SK-N-SH (cell line): ENCODE results near the gene PCGF2. TPM values are rescaled to one million over a fixed set of nuclear protein-coding genes. Genes with fewer than 3 reads are reported as not detected.

ENCODE experiments used
- CTCF ChIA-PET: fragments of 300-600, 350-600 bp; formaldehyde crosslinking; extraction: SDS; loops from one replicate; lab custom pipeline; 2021; lab: Yijun Ruan, JAX
- POLR2A ChIA-PET: fragments of 350-600 bp; sonication (Branson Sonifier 250); formaldehyde crosslinking; extraction: SDS; loops from one replicate; lab custom pipeline; 2020; ENCODE audit warnings: antibody characterized with exemption, inconsistent platforms; lab: Yijun Ruan, JAX
- DNase-seq: peaks from one replicate; pipeline ENCODE4 v3.0.0; 2012
- H2AFZ ChIP-seq: fragments of 200-600 bp; sonication (generic); 2 replicates; pipeline ENCODE4 v1.8.1; 2016; ENCODE audit warnings: antibody characterized with exemption, mild to moderate bottlenecking, low read depth
- H3F3A ChIP-seq: fragments of 200-600 bp; sonication (generic); replicated peaks from 2 replicates; pipeline ENCODE3; 2016; ENCODE audit warnings: antibody characterized with exemption, mild to moderate bottlenecking; ENCODE audit not compliant: insufficient read depth
- H3K27ac ChIP-seq, 2 experiments: fragments of 200-500 bp in 1 of 2; fragments of 200-600 bp in 1 of 2; sonication (Bioruptor generic) in 1 of 2; sonication (generic), shearing (Covaris generic) in 1 of 2; 2 replicates each; pipeline versions ENCODE4 v1.5.1 to v1.6.1; 2014 to 2016; ENCODE audit warnings: low read depth in 2 of 2, inconsistent platforms in 1 of 2, low read length in 1 of 2, mild to moderate bottlenecking in 1 of 2, mixed read lengths in 1 of 2
- H3K27me3 ChIP-seq: fragments of 200-600 bp; sonication (generic), shearing (Covaris generic); 2 replicates; pipeline ENCODE4 v1.6.1; 2016; ENCODE audit warnings: mixed run types; ENCODE audit not compliant: insufficient read depth
- H3K36me3 ChIP-seq, 2 experiments: fragments of 200-500 bp in 1 of 2; fragments of 200-600 bp in 1 of 2; sonication (Bioruptor generic) in 1 of 2; sonication (generic) in 1 of 2; replicated peaks in 1 of 2; 2 replicates each; pipeline versions ENCODE3 to v1.5.1; 2014 to 2016; ENCODE audit warnings: low read length in 1 of 2, mild to moderate bottlenecking in 1 of 2; ENCODE audit not compliant: insufficient read depth in 2 of 2, control insufficient read depth in 1 of 2
- H3K4me1 ChIP-seq, 2 experiments: fragments of 200-500 bp in 1 of 2; fragments of 200-600 bp in 1 of 2; sonication (Bioruptor generic) in 1 of 2; sonication (generic), shearing (Covaris generic) in 1 of 2; 2 replicates each; pipeline versions ENCODE4 v1.5.1 to v1.6.1; 2014 to 2016; ENCODE audit warnings: low read depth in 1 of 2, low read length in 1 of 2, mixed run types in 1 of 2; ENCODE audit not compliant: insufficient read depth in 2 of 2, control insufficient read depth in 1 of 2
- H3K4me2 ChIP-seq: fragments of 200-600 bp; sonication (generic), shearing (Covaris generic); 2 replicates; pipeline ENCODE4 v1.6.1; 2017; ENCODE audit warnings: mixed run types
- H3K4me3 ChIP-seq, 2 experiments: fragments of 200-500 bp in 1 of 2; fragments of 200-600 bp in 1 of 2; sonication (Bioruptor generic) in 1 of 2; sonication (generic), shearing (Covaris generic) in 1 of 2; 2 replicates each; pipeline versions ENCODE4 v1.5.1 to v1.8.1; 2014 to 2016; ENCODE audit warnings: low read depth in 2 of 2, inconsistent platforms in 1 of 2, low read length in 1 of 2, mild to moderate bottlenecking in 1 of 2, mixed read lengths in 1 of 2, moderate library complexity in 1 of 2
- H3K79me2 ChIP-seq: fragments of 200-600 bp; sonication (generic); 2 replicates; pipeline ENCODE4 v1.8.1; 2017; ENCODE audit warnings: mild to moderate bottlenecking; ENCODE audit not compliant: insufficient read depth
- H3K9ac ChIP-seq: fragments of 200-600 bp; sonication (generic); 2 replicates; pipeline ENCODE4 v1.6.1; 2017; ENCODE audit warnings: mixed run types
- H3K9me2 ChIP-seq: fragments of 200-600 bp; sonication (generic); 2 replicates; pipeline ENCODE4 v1.6.1; 2017; ENCODE audit warnings: mixed run types
- H3K9me3 ChIP-seq: fragments of 200-600 bp; sonication (generic); 2 replicates; pipeline ENCODE4 v1.6.1; 2017; ENCODE audit warnings: mixed run types, mild to moderate bottlenecking, moderate library complexity
- H4K20me1 ChIP-seq: fragments of 200-600 bp; sonication (generic); 2 replicates; pipeline ENCODE4 v1.6.1; 2017; ENCODE audit warnings: mild to moderate bottlenecking, mixed run types; ENCODE audit not compliant: insufficient read depth
- ELF1 ChIP-seq: IDR thresholded peaks from 2 replicates; pipeline ENCODE4 v1.4.0; 2012
- MXI1 ChIP-seq: IDR thresholded peaks from 2 replicates; pipeline ENCODE4 v1.6.1; 2012; ENCODE audit warnings: mild to moderate bottlenecking, low read depth, low read length, improper control_type of control experiment
- POLR2AphosphoS5 ChIP-seq: IDR thresholded peaks from 2 replicates; pipeline ENCODE4 v1.6.1; 2012; ENCODE audit warnings: low read depth, low read length
- REST ChIP-seq: IDR thresholded peaks from 2 replicates; pipeline ENCODE4 v1.6.1; 2012; ENCODE audit warnings: mild to moderate bottlenecking, low read depth, low read length, moderate library complexity
- YY1 ChIP-seq: IDR thresholded peaks from 2 replicates; pipeline ENCODE4 v1.4.0; 2012; ENCODE audit warnings: low read depth, mild to moderate bottlenecking
- ZBTB33 ChIP-seq: IDR thresholded peaks from 2 replicates; pipeline ENCODE4 v1.4.0; 2012; ENCODE audit warnings: low read depth, borderline replicate concordance
- WGBS: methylation state at CpG from one replicate; pipeline ENCODE4 v1.1.6; 2017; ENCODE audit warnings: low lambda C conversion rate; 5-methylcytosine and 5-hydroxymethylcytosine counted together
- polyA plus RNA-seq, 3 experiments: library from polyadenylated mRNA; depleted of rRNA; stranded (reverse); fragments of >200 nt; gene quantifications; 2 replicates each; pipeline ENCODE4 v1.2.3, GENCODE V29; 2012

The PCGF2 gene
- polyA plus RNA-seq, 1 of the 3 experiments (the other 2 are of a cell fraction), result 39.8 TPM

- ChIA-PET CTCF (interaction anchor here (0.7 to 1.8 kb wide), 2 partner anchors 16 to 467 kb away, joined by 3 to 5 read pairs; no protein-coding TSS in a partner anchor), POLR2A (no interaction called here)
- H3K27ac ChIP-seq, result no peak overlapping the region
- no peak overlapping the region for H3K4me3 ChIP-seq
- H3K79me2 ChIP-seq, result no peaks in the 10 kb centered on the region
- H3K4me1 ChIP-seq, result peaks cover 0 to 4% of the 10 kb centered on the region in 2 experiments; a peak in 1 of 4 replicates
- 69% methylated on average over 7 of the region's 7 CpGs for WGBS
- H4K20me1 ChIP-seq, result no peaks in the 10 kb centered on the region
- H3K27me3 ChIP-seq, result no peaks in the 10 kb centered on the region
- no peaks in the 10 kb centered on the region for H3K9me2 ChIP-seq
- H3K9ac ChIP-seq, result no peak overlapping the region
- no peak overlapping the region for H3K4me2 ChIP-seq
- peaks cover 50 to 71% of the 10 kb centered on the region in 2 experiments for H3K36me3 ChIP-seq
- no peaks in the 10 kb centered on the region for H3K9me3 ChIP-seq
- H2AFZ ChIP-seq, result no peak overlapping the region
- no peaks in the 10 kb centered on the region for H3F3A ChIP-seq
- TF ChIP-seq ELF1 (no peak), MXI1 (no peak), YY1 (no peak), POLR2AphosphoS5 (no peak)
- DNase-seq, result no peak
Observed at GRCh38 chr17:38777641-38778250, 29.6 kb upstream of the PCGF2 start.

GRCh38 chr17:38773258-38773657, 25.1 kb upstream of the PCGF2 start:
- Histone ChIP-seq H3K9ac (no peak overlapping the region), H3K27ac (no peak overlapping the region), H3K4me1 (peaks cover 0 to under 1% of the 10 kb centered on the region in 2 experiments; a peak in 2 of 4 replicates), H3K79me2 (no peaks in the 10 kb centered on the region), H3K9me2 (no peaks in the 10 kb centered on the region), H2AFZ (no peak overlapping the region), H3K27me3 (no peaks in the 10 kb centered on the region), H3K9me3 (no peaks in the 10 kb centered on the region), H3K4me3 (no peak overlapping the region), H3F3A (peaks cover 4% of the 10 kb centered on the region), H3K36me3 (peaks cover 66 to 72% of the 10 kb centered on the region in 2 experiments), H3K4me2 (no peak overlapping the region), H4K20me1 (no peaks in the 10 kb centered on the region)
- ChIA-PET POLR2A (no interaction called here), CTCF (interaction anchor here (1.2 kb wide), 1 partner anchor 10 kb away, joined by 3 read pairs; no protein-coding TSS in a partner anchor)
- TF ChIP-seq ZBTB33 (no peak), YY1 (no peak), REST (no peak)
- no peak for DNase-seq
